K562 (cell line): ENCODE data around the gene SULT1A3. TPM values are rescaled to one million over a fixed set of nuclear protein-coding genes. Genes with fewer than 3 reads are reported as not detected.

ENCODE experiments used
- ARNT ChIP-seq, 2 experiments: fragments of 450-650 bp; IDR thresholded peaks; 2 replicates each; pipeline ENCODE4 v1.6.1; 2016; ENCODE audit warnings: mild to moderate bottlenecking in 1 of 2
- CSDE1 ChIP-seq, 2 experiments: fragments of 450-650 bp; IDR thresholded peaks; 2 replicates each; pipeline ENCODE4 v1.6.1; 2016; ENCODE audit warnings: mild to moderate bottlenecking in 1 of 2
- FOXJ3 ChIP-seq: sonication (generic); formaldehyde crosslinking; IDR thresholded peaks from 2 replicates; pipeline ENCODE4 v1.4.0; 2020; ENCODE audit warnings: mild to moderate bottlenecking, missing genetic modification reagents
- HNRNPK ChIP-seq: fragments of 200-400 bp; formaldehyde crosslinking; IDR thresholded peaks from one replicate; pipeline ENCODE4 v1.6.1; 2018; ENCODE audit warnings: mild to moderate bottlenecking, low read depth, low read length; ENCODE audit not compliant: poor library complexity, severe bottlenecking
- IFI16 ChIP-seq: fragments of 250-450 bp; sonication (Bioruptor Pico); IDR thresholded peaks from 2 replicates; pipeline ENCODE4 v2.1.2; 2022; ENCODE audit warnings: mild to moderate bottlenecking, inconsistent platforms
- KLF10 ChIP-seq: fragments of 250-450 bp; sonication (Bioruptor Pico); IDR thresholded peaks from 2 replicates; pipeline ENCODE4 v1.6.1; 2021; ENCODE audit warnings: matching md5 sums
- NR2C2 ChIP-seq, 2 experiments: fragments of 200-800 bp in 1 of 2; sonication (Bioruptor generic) in 1 of 2; sonication (generic) in 1 of 2; formaldehyde crosslinking in 1 of 2; IDR thresholded peaks; 2 replicates each; pipeline versions ENCODE4 v1.6.1 to v1.8.0; 2016 to 2022; ENCODE audit warnings: mild to moderate bottlenecking in 1 of 2, missing compliant biosample characterization in 1 of 2, missing genetic modification characterization in 1 of 2, missing genetic modification reagents in 1 of 2
- PHB ChIP-seq: fragments of 250-450 bp; sonication (Bioruptor Pico); IDR thresholded peaks from 2 replicates; pipeline ENCODE4 v1.5.0; 2021
- RBM15 ChIP-seq: fragments of 200-400 bp; formaldehyde crosslinking; IDR thresholded peaks from 2 replicates; pipeline ENCODE4 v1.6.1; 2018; ENCODE audit warnings: mild to moderate bottlenecking, low read length, moderate library complexity; ENCODE audit not compliant: insufficient read depth
- RNF2 ChIP-seq: sonication (generic); IDR thresholded peaks from 2 replicates; pipeline ENCODE4 v1.6.1; 2016
- SETDB1 ChIP-seq: IDR thresholded peaks from one replicate; pipeline ENCODE4 v1.6.1; 2012; ENCODE audit warnings: low read length, control low read depth, inconsistent platforms
- SIN3B ChIP-seq: fragments of 450-650 bp; IDR thresholded peaks from 2 replicates; pipeline ENCODE4 v1.6.1; 2017; ENCODE audit warnings: low read depth, mild to moderate bottlenecking, moderate library complexity
- SIX5 ChIP-seq, 2 experiments: IDR thresholded peaks; 2 replicates each; pipeline ENCODE4 v1.6.1; 2011; ENCODE audit warnings: low read length in 2 of 2, borderline replicate concordance in 1 of 2, low read depth in 1 of 2, mild to moderate bottlenecking in 1 of 2, moderate library complexity in 1 of 2; ENCODE audit not compliant: insufficient read depth in 1 of 2
- TAF1 ChIP-seq: IDR thresholded peaks from 2 replicates; pipeline ENCODE4 v1.6.1; 2011; ENCODE audit warnings: mild to moderate bottlenecking, low read length, moderate library complexity; ENCODE audit not compliant: insufficient read depth, control insufficient read depth, severe bottlenecking; ENCODE audit errors: extremely low read depth
- YBX1 ChIP-seq: fragments of 450-650 bp; IDR thresholded peaks from 2 replicates; pipeline ENCODE4 v1.7.1; 2016; ENCODE audit warnings: mild to moderate bottlenecking
- ZNF354B ChIP-seq: fragments of 250-450 bp; sonication (Bioruptor Pico); IDR thresholded peaks from 2 replicates; pipeline ENCODE4 v1.4.0; 2020
- ZNF561 ChIP-seq: fragments of 450-650 bp; formaldehyde crosslinking; conservative IDR thresholded peaks from 2 replicates; pipeline ENCODE4 v1.4.0; 2020; ENCODE audit warnings: mild to moderate bottlenecking, moderate library complexity
- ZNF695 ChIP-seq: fragments of 450-650 bp; formaldehyde crosslinking; IDR thresholded peaks from 2 replicates; pipeline ENCODE4 v1.4.0; 2020; ENCODE audit warnings: mild to moderate bottlenecking, moderate library complexity
- polyA plus RNA-seq, 8 experiments: library from polyadenylated mRNA; depleted of rRNA in 4 of 8; stranded (reverse) in 5 of 8; unstranded in 3 of 8; fragments of >200 nt; fragmentation: Nextera tagmentation in 2 of 8; fragmentation: Illumina TruSeq in 1 of 8; extraction: Ambion mirVana in 2 of 8; extraction: Trizol in 1 of 8; gene quantifications; 2 replicates each; pipeline versions ENCODE4 v1.2.1 to v1.2.3, GENCODE V29; 2011 to 2014; ENCODE audit warnings: inconsistent platforms in 1 of 8, missing spikeins in 1 of 8
- total RNA-seq, 7 experiments: library from RNA; depleted of rRNA in 6 of 7; stranded (reverse); fragments of >200 nt in 6 of 7; fragmentation: Illumina TruSeq in 2 of 7; extraction: Trizol in 2 of 7; gene quantifications; 2 replicates each; pipeline versions ENCODE4 v1.2.1 to v1.2.3, GENCODE V29; 2011 to 2021; ENCODE audit warnings: low replicate concordance in 1 of 7
- TF ChIP-seq, protein P1 (sequence below), 3 experiments: fragments of 200-800 bp in 1 of 3; sonication (Bioruptor generic) in 1 of 3; sonication (generic) in 1 of 3; formaldehyde crosslinking in 1 of 3; IDR thresholded peaks; 2 replicates each; pipeline versions ENCODE4 v1.6.1 to v1.8.0; 2016 to 2022; ENCODE audit warnings: mild to moderate bottlenecking in 2 of 3, missing compliant biosample characterization in 2 of 3, missing genetic modification characterization in 2 of 3, missing genetic modification reagents in 1 of 3
- TF ChIP-seq, protein P2 (sequence below), 2 experiments: IDR thresholded peaks; 2 replicates each; pipeline ENCODE4 v1.6.1; 2012; ENCODE audit warnings: improper control_type of control experiment in 2 of 2, low read depth in 2 of 2, low read length in 2 of 2, borderline replicate concordance in 1 of 2
- TF ChIP-seq, protein P3 (sequence below): sonication (generic); formaldehyde crosslinking; IDR thresholded peaks from 2 replicates; pipeline ENCODE4 v1.8.0; 2022; ENCODE audit warnings: missing genetic modification reagents, mild to moderate bottlenecking, borderline replicate concordance

Gene SULT1A3
- total and polyA plus RNA-seq, 9 of the 15 experiments (the other 6 are each of a cell fraction or from before 2014, with no cell fraction given), result 2.4 to 18.0 (median 7.3) TPM

DNA sequence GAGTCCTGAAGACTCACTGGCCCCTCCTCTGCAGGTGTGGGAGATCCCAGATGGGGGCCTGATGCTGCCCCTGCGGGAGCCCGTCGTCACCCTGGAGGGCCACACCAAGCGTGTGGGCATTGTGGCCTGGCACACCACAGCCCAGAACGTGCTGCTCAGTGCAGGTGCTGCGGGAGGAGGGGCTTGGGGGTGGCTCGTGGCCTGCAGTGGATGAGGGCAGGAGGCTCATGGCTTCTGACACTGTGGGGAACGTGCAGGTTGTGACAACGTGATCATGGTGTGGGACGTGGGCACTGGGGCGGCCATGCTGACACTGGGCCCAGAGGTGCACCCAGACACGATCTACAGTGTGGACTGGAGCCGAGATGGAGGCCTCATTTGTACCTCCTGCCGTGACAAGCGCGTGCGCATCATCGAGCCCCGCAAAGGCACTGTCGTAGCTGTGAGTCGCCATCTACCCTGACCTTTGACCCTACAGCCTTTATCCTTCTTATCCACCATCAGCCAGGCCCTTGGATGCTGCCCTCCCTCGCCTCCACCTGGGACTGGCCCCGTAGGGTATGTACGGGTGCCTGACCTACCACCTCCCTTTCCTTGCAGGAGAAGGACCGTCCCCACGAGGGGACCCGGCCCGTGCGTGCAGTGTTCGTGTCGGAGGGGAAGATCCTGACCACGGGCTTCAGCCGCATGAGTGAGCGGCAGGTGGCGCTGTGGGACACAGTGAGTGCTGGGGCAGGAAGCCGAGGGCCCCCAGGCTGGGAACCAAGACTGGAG is 12.1 kb upstream of the SULT1A3 start (continued):
- TF ChIP-seq, protein P1, sequence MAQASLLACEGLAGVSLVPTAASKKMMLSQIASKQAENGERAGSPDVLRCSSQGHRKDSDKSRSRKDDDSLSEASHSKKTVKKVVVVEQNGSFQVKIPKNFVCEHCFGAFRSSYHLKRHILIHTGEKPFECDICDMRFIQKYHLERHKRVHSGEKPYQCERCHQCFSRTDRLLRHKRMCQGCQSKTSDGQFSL (CRISPR knock-in tag; IDR thresholded peaks at IDR 0.05), result no peak
- TF ChIP-seq, protein P1 (tag; IDR thresholded peaks at IDR 0.05), result no peak
- TF ChIP-seq HNRNPK (no peak), ARNT (IDR thresholded peaks at IDR 0.05) (no peak), ZNF354B (no peak), RBM15 (no peak), TAF1 (no peak), IFI16 (CRISPR knock-in tag) (no peak), NR2C2 (CRISPR knock-in tag; IDR thresholded peaks at IDR 0.05) (peak; percentile 96), NR2C2 (tag; IDR thresholded peaks at IDR 0.05) (peak; percentile 97), PHB (CRISPR knock-in tag) (0 out of 2 replicates have a peak, but pooled peaks have one; percentile 4), ZNF561 (no peak), SIN3B (no peak), YBX1 (no peak), KLF10 (CRISPR knock-in tag) (no peak), SETDB1 (no peak), SIX5 (IDR thresholded peaks at IDR 0.05; ENCODE audit: borderline replicate concordance in 1 of 2, insufficient read depth in 1 of 2, low read depth in 1 of 2, low read length in 2 of 2) (no peak), RNF2 (no peak), FOXJ3 (CRISPR knock-in tag) (no peak), ZNF695 (CRISPR knock-in tag) (no peak), CSDE1 (IDR thresholded peaks at IDR 0.05) (no peak)
- TF ChIP-seq, protein P2, sequence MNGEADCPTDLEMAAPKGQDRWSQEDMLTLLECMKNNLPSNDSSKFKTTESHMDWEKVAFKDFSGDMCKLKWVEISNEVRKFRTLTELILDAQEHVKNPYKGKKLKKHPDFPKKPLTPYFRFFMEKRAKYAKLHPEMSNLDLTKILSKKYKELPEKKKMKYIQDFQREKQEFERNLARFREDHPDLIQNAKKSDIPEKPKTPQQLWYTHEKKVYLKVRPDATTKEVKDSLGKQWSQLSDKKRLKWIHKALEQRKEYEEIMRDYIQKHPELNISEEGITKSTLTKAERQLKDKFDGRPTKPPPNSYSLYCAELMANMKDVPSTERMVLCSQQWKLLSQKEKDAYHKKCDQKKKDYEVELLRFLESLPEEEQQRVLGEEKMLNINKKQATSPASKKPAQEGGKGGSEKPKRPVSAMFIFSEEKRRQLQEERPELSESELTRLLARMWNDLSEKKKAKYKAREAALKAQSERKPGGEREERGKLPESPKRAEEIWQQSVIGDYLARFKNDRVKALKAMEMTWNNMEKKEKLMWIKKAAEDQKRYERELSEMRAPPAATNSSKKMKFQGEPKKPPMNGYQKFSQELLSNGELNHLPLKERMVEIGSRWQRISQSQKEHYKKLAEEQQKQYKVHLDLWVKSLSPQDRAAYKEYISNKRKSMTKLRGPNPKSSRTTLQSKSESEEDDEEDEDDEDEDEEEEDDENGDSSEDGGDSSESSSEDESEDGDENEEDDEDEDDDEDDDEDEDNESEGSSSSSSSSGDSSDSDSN (IDR thresholded peaks at IDR 0.05; ENCODE audit: borderline replicate concordance in 1 of 2, low read depth in 2 of 2, low read length in 2 of 2), result no peak
- TF ChIP-seq, protein P3, sequence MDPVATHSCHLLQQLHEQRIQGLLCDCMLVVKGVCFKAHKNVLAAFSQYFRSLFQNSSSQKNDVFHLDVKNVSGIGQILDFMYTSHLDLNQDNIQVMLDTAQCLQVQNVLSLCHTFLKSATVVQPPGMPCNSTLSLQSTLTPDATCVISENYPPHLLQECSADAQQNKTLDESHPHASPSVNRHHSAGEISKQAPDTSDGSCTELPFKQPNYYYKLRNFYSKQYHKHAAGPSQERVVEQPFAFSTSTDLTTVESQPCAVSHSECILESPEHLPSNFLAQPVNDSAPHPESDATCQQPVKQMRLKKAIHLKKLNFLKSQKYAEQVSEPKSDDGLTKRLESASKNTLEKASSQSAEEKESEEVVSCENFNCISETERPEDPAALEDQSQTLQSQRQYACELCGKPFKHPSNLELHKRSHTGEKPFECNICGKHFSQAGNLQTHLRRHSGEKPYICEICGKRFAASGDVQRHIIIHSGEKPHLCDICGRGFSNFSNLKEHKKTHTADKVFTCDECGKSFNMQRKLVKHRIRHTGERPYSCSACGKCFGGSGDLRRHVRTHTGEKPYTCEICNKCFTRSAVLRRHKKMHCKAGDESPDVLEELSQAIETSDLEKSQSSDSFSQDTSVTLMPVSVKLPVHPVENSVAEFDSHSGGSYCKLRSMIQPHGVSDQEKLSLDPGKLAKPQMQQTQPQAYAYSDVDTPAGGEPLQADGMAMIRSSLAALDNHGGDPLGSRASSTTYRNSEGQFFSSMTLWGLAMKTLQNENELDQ, result no peak
